H1 (cell line): ENCODE data around the gene CDK5RAP3. TPM values are rescaled to one million over a fixed set of nuclear protein-coding genes. Genes with fewer than 3 reads are reported as not detected.

Experiments used
- CTCF ChIA-PET: fragments of 300-600 bp; sonication (Branson Sonifier 250); formaldehyde crosslinking; loops from one replicate; lab custom pipeline; 2021; ENCODE audit not compliant: partially characterized antibody; lab: Charles Lee
- POLR2A ChIA-PET: fragments of 300-600 bp; sonication (Branson Sonifier 250); formaldehyde crosslinking; loops from one replicate; lab custom pipeline; 2021; ENCODE audit warnings: inconsistent platforms; ENCODE audit not compliant: partially characterized antibody; lab: Charles Lee
- DNase-seq, 2 experiments: peaks; one replicate each; pipeline versions ENCODE4 v3.0.0 to v3.0.0-alpha.2; 2010 to 2022; ENCODE audit warnings: low spot score in 2 of 2, low read depth in 1 of 2, mixed read lengths in 1 of 2
- FAIRE-seq: peaks from 2 replicates; lab custom pipeline; 2011; peaks lifted over from hg19 to GRCh38; lab: Jason Lieb, UNC
- H2AFZ ChIP-seq: 2 replicates; pipeline ENCODE4 v1.8.1; 2012; ENCODE audit warnings: low read length, inconsistent platforms
- H2AK5ac ChIP-seq: 2 replicates; pipeline ENCODE4 v1.6.1; 2013; ENCODE audit warnings: low read depth, low read length
- H2BK120ac ChIP-seq: replicated peaks from 2 replicates; pipeline ENCODE3; 2013; ENCODE audit warnings: low read depth, low read length, inconsistent platforms
- H2BK12ac ChIP-seq: 2 replicates; pipeline ENCODE4 v1.6.1; 2013; ENCODE audit warnings: low read depth, low read length
- H2BK15ac ChIP-seq: 2 replicates; pipeline ENCODE4 v1.6.1; 2013; ENCODE audit warnings: low read length
- H2BK20ac ChIP-seq: 2 replicates; pipeline ENCODE4 v1.6.1; 2013; ENCODE audit warnings: low read length
- H2BK5ac ChIP-seq: 2 replicates; pipeline ENCODE4 v1.6.1; 2013; ENCODE audit warnings: low read depth, low read length
- H3K14ac ChIP-seq: 2 replicates; pipeline ENCODE4 v1.6.1; 2013; ENCODE audit warnings: inconsistent platforms; ENCODE audit not compliant: insufficient read length
- H3K18ac ChIP-seq: 2 replicates; pipeline ENCODE4 v1.6.1; 2013; ENCODE audit warnings: low read length; ENCODE audit errors: extremely low read depth
- H3K23ac ChIP-seq: 2 replicates; pipeline ENCODE4 v1.6.1; 2013; ENCODE audit warnings: inconsistent platforms; ENCODE audit not compliant: insufficient read length
- H3K23me2 ChIP-seq: 2 replicates; pipeline ENCODE4 v1.6.1; 2013; ENCODE audit warnings: low read depth, low read length
- H3K27ac ChIP-seq: 2 replicates; pipeline ENCODE4 v1.6.1; 2011; ENCODE audit warnings: low read depth, low read length, inconsistent platforms
- H3K27me3 ChIP-seq, 4 experiments: replicated peaks in 1 of 4; 1 replicate in 1 of 4; 2 replicates in 3 of 4; pipeline versions ENCODE4 v1.6.1 to v1.8.1; 2011 to 2013; ENCODE audit warnings: low read length in 3 of 4, mild to moderate bottlenecking in 3 of 4, inconsistent platforms in 2 of 4, mixed read lengths in 2 of 4, moderate library complexity in 1 of 4; ENCODE audit not compliant: control insufficient read depth in 3 of 4, insufficient read depth in 3 of 4; ENCODE audit errors: extremely low read depth in 1 of 4
- H3K36me3 ChIP-seq, 4 experiments: 2 replicates each; pipeline versions ENCODE4 v1.6.1 to v1.8.1; 2011 to 2013; ENCODE audit warnings: mild to moderate bottlenecking in 4 of 4, low read length in 3 of 4, moderate library complexity in 2 of 4, control low read depth in 1 of 4, inconsistent platforms in 1 of 4; ENCODE audit not compliant: insufficient read depth in 4 of 4, control insufficient read depth in 2 of 4
- H3K4ac ChIP-seq: replicated peaks from 2 replicates; pipeline ENCODE3; 2013; ENCODE audit warnings: low read length, low read depth, mixed read lengths, inconsistent platforms; ENCODE audit not compliant: insufficient read length
- H3K4me1 ChIP-seq, 4 experiments: replicated peaks in 1 of 4; 1 replicate in 1 of 4; 2 replicates in 3 of 4; pipeline versions ENCODE4 v1.6.1 to v1.8.1; 2011 to 2013; ENCODE audit warnings: low read length in 3 of 4, inconsistent platforms in 2 of 4, mixed read lengths in 1 of 4; ENCODE audit not compliant: insufficient read depth in 4 of 4, control insufficient read depth in 3 of 4
- H3K4me2 ChIP-seq, 2 experiments: 2 replicates each; pipeline versions ENCODE4 v1.6.1 to v1.8.1; 2011 to 2013; ENCODE audit warnings: low read depth in 2 of 2, low read length in 2 of 2, control low read depth in 1 of 2, inconsistent platforms in 1 of 2, mild to moderate bottlenecking in 1 of 2; ENCODE audit not compliant: insufficient read depth in 1 of 2
- H3K4me3 ChIP-seq, 4 experiments: fragments of 200-600, 300-600 bp in 1 of 4; sonication (generic), shearing (Covaris generic), sonication (Bioruptor Twin) in 1 of 4; 2 replicates each; pipeline versions ENCODE4 v1.5.1 to v1.8.1; 2011 to 2016; ENCODE audit warnings: low read length in 4 of 4, low read depth in 3 of 4, control low read depth in 2 of 4, inconsistent platforms in 2 of 4, mild to moderate bottlenecking in 2 of 4, mixed read lengths in 1 of 4, moderate library complexity in 1 of 4; ENCODE audit not compliant: insufficient read depth in 2 of 4; ENCODE audit errors: extremely low read depth in 1 of 4
- H3K56ac ChIP-seq: replicated peaks from 2 replicates; pipeline ENCODE3; 2013; ENCODE audit warnings: low read depth, mild to moderate bottlenecking, mixed read lengths, low read length, inconsistent platforms; ENCODE audit not compliant: insufficient read length
- H3K79me1 ChIP-seq: 2 replicates; pipeline ENCODE4 v1.6.1; 2013; ENCODE audit warnings: low read depth, low read length, control low read depth
- H3K79me2 ChIP-seq, 2 experiments: 2 replicates each; pipeline versions ENCODE4 v1.6.1 to v1.8.1; 2012 to 2013; ENCODE audit warnings: low read length in 2 of 2, mild to moderate bottlenecking in 2 of 2, inconsistent platforms in 1 of 2; ENCODE audit not compliant: insufficient read depth in 2 of 2, control insufficient read depth in 1 of 2
- H3K9ac ChIP-seq, 4 experiments: replicated peaks in 1 of 4; 1 replicate in 1 of 4; 2 replicates in 3 of 4; pipeline versions ENCODE4 v1.6.1 to v1.8.1; 2011 to 2013; ENCODE audit warnings: low read depth in 3 of 4, low read length in 3 of 4, control low read depth in 2 of 4, mild to moderate bottlenecking in 2 of 4, moderate library complexity in 2 of 4, inconsistent platforms in 1 of 4; ENCODE audit errors: extremely low read depth in 1 of 4
- H3K9me3 ChIP-seq, 2 experiments: 2 replicates each; pipeline versions ENCODE4 v1.6.1 to v1.8.1; 2012 to 2013; ENCODE audit warnings: mild to moderate bottlenecking in 2 of 2, moderate library complexity in 2 of 2, control low read depth in 1 of 2, inconsistent platforms in 1 of 2, low read depth in 1 of 2, low read length in 1 of 2, mixed read lengths in 1 of 2; ENCODE audit not compliant: insufficient read depth in 2 of 2
- H4K20me1 ChIP-seq, 2 experiments: replicated peaks in 1 of 2; 2 replicates each; pipeline versions ENCODE3 to v1.8.1; 2011 to 2013; ENCODE audit warnings: inconsistent platforms in 2 of 2, low read length in 2 of 2, mild to moderate bottlenecking in 1 of 2; ENCODE audit not compliant: insufficient read depth in 2 of 2, control insufficient read depth in 1 of 2
- H4K5ac ChIP-seq: 2 replicates; pipeline ENCODE4 v1.6.1; 2013; ENCODE audit warnings: low read length, low read depth, mixed read lengths, inconsistent platforms; ENCODE audit not compliant: insufficient read length
- H4K8ac ChIP-seq: 2 replicates; pipeline ENCODE4 v1.8.0; 2013; ENCODE audit warnings: mild to moderate bottlenecking, moderate library complexity, low read length, inconsistent platforms; ENCODE audit not compliant: insufficient read depth; ENCODE audit errors: extremely low read depth
- H4K91ac ChIP-seq: replicated peaks from 2 replicates; pipeline ENCODE3; 2013; ENCODE audit warnings: low read length, mixed read lengths, inconsistent platforms; ENCODE audit not compliant: insufficient read length
- KDM1A ChIP-seq: fragments of 200-600, 300-600 bp; sonication (generic); IDR thresholded peaks from 2 replicates; pipeline ENCODE4 v1.7.1; 2016; ENCODE audit warnings: mild to moderate bottlenecking, low read length, borderline replicate concordance
- NANOG ChIP-seq: IDR thresholded peaks from 2 replicates; pipeline ENCODE4 v1.6.1; 2011; ENCODE audit warnings: low read length, low read depth, mild to moderate bottlenecking, inconsistent platforms; ENCODE audit not compliant: insufficient read depth, poor library complexity, severe bottlenecking
- SIRT6 ChIP-seq: IDR thresholded peaks from one replicate; pipeline ENCODE4 v1.7.1; 2012; ENCODE audit warnings: low read length, inconsistent platforms
- WGBS, 2 experiments: shearing (Covaris generic) in 1 of 2; methylation state at CpG; one replicate each; pipeline versions ENCODE4 v1.1.6 to v1.1.7; 2013 to 2015; ENCODE audit warnings: low lambda C conversion rate in 2 of 2, mixed read lengths in 2 of 2, inconsistent platforms in 1 of 2, low coverage in 1 of 2, missing lambda C conversion rate in 1 of 2; ENCODE audit not compliant: insufficient replicate concordance in 2 of 2, insufficient coverage in 1 of 2, insufficient read length in 1 of 2; ENCODE audit errors: extremely low coverage in 1 of 2, missing lambda C conversion rate in 1 of 2; 5-methylcytosine and 5-hydroxymethylcytosine counted together
- polyA plus RNA-seq, 7 experiments: library from polyadenylated mRNA; depleted of rRNA in 3 of 7; stranded (reverse) in 5 of 7; unstranded in 2 of 7; fragments of >200 nt in 5 of 7; fragments of 200-250 nt in 2 of 7; gene quantifications; 1 replicate in 5 of 7; 2 replicates in 1 of 7; 4 replicates in 1 of 7; pipeline versions ENCODE4 v1.2.1 to v1.2.3, GENCODE V29; 2011 to 2013; ENCODE audit warnings: missing spikeins in 2 of 7, mixed read lengths in 2 of 7
- total RNA-seq: library from RNA; stranded (reverse); fragmentation: NEBNext Ultra II Directional; extraction: Animal tissue kit (Norgen Biotek cat#: 25700); gene quantifications from 2 replicates; pipeline ENCODE4 v1.2.1, GENCODE V29; 2021

CDK5RAP3 gene
- total and polyA plus RNA-seq, 2 of the 8 experiments (the other 6 are each of a cell fraction or from before 2014, with no cell fraction given) = 88.2 to 93.2 TPM

GRCh38 chr17:47969930-47970724 is 786 bp upstream of the CDK5RAP3 start:
- H3K4ac ChIP-seq = no peak overlapping the region
- CTCF ChIA-PET = interaction anchor here (0.5 to 40.5 kb wide), 30 partner anchors 8 to 1021 kb away, joined by 3 to 1010 read pairs (median 4); partner anchors contain the start of genes CBX1, PNPO, PRR15L and SCRN2

More at GRCh38 chr17:47969930-47970724, 786 bp upstream of the CDK5RAP3 start:
- H3K18ac ChIP-seq = peak overlapping the region; percentile 64; the same call in 1 of the 2 replicates
- peak overlapping the region; percentile 30 for H2BK120ac ChIP-seq
- peak overlapping the region in 2 of 4 experiments; percentile 7 to 45; a peak in 3 of 8 replicates for H3K4me3 ChIP-seq
- H3K23ac ChIP-seq = no peak overlapping the region
- POLR2A ChIA-PET = interaction anchor here (1.0 to 2.4 kb wide), 25 partner anchors 11 to 133 kb away, joined by 3 to 16 read pairs (median 4); partner anchors contain the start of genes CBX1, NFE2L1, PRR15L and SP2
- H3K9ac ChIP-seq = no peak overlapping the region
- no peaks in the 10 kb centered on the region for H3K9me3 ChIP-seq
- H2BK15ac ChIP-seq = peak overlapping the region; percentile 99
- peaks cover 0 to 12% of the 10 kb centered on the region in 2 experiments; a peak in 1 of 4 replicates for H3K79me2 ChIP-seq
- 63% methylated on average over 15 of the region's 15 CpGs; no CpG with 5 or more reads in 1 of the 2 experiments for WGBS, 2 experiments
- 0 out of 2 replicates have a peak overlapping the region, but pooled peaks have one; percentile 52 for H2BK20ac ChIP-seq
- H4K8ac ChIP-seq = 0 out of 2 replicates have a peak overlapping the region, but pooled peaks have one; percentile 40
- no peak overlapping the region for H3K56ac ChIP-seq
- H4K20me1 ChIP-seq = no peaks in the 10 kb centered on the region
- no peak overlapping the region for H2BK5ac ChIP-seq
- DNase-seq = no peak
- H3K27ac ChIP-seq = no peak overlapping the region
- peak overlapping the region; percentile 67 to 81 for H3K4me2 ChIP-seq
- TF ChIP-seq SIRT6 (no peak), KDM1A (no peak), NANOG (no peak)
- TF ChIP-seq, all 59 proteins: peak for 0
- Histone ChIP-seq H3K14ac (no peak overlapping the region), H4K5ac (peak overlapping the region; percentile 58), H4K91ac (peak overlapping the region; percentile 12), H2AFZ (peak overlapping the region; percentile 100), H3K4me1 (peaks cover 0 to 6% (median 3%) of the 10 kb centered on the region in 4 experiments; a peak in 6 of 7 replicates), H3K23me2 (peaks cover 4% of the 10 kb centered on the region), H3K27me3 (no peaks in the 10 kb centered on the region), H2AK5ac (no peak overlapping the region), H3K79me1 (no peaks in the 10 kb centered on the region), H2BK12ac (peak overlapping the region; percentile 88; the same call in 1 of the 2 replicates), H3K36me3 (peaks cover 5 to 12% (median 10%) of the 10 kb centered on the region in 4 experiments; a peak in 4 of 8 replicates)
- no peak for FAIRE-seq
